ENCODE results near the gene ARNT2.

The ARNT2 gene

DNA sequence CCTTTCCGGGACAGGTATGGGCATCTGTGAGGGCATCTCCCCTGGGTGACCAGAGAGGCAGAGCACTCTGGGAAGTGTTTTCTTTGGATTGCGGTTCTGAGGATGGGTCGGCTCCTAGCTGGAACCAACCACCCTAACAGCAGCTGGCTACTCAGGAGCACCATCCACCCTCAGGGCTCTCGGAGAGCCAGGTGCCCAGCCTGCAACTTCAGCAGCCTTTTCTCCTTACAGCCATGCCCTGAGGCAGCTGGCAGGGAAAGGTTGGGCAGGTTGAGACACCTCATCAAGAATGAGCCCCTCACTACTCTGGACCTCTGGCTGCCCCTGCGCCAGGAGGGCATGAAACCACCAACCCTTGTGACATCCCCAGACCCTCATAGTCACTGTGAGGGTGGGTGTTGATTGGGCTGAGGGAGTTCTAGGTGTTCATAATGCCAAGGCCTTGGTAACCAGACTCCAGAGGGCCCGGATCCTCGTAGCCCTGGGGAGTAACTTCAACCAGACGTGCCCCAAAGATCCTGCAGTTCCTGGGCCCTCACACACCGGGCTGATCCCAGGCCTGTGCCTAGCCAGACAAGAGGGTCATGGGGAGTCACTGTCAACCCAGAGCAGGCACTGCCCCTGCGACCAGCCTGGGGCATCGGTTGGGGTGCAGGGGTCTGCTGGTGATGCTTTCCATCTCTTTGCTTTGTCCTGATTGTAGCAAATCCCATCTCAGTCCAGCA lies 176.5 kb downstream of the ARNT2 start:
- ChIA-PET CTCF (interaction anchor here (0.7 to 1.7 kb wide), 2 partner anchors 13 to 39 kb away, joined by 3 to 5 read pairs; no protein-coding TSS in a partner anchor), POLR2A (no interaction called here)
- over 99% methylated on average over 9 of the region's 11 CpGs for WGBS (ENCODE audit: insufficient coverage)
- Histone ChIP-seq H3K4me1 (ENCODE audit: control extremely low read depth in 1 of 4, control insufficient read depth in 4 of 4, insufficient read depth in 4 of 4, low read length in 3 of 4) (peaks cover 0 to 5% (median 2%) of the 10 kb centered on the region in 4 experiments), H3K27ac (ENCODE audit: insufficient read depth in 1 of 2, low read depth in 1 of 2, low read length in 2 of 2, poor library complexity in 1 of 2, severe bottlenecking in 2 of 2) (no peak overlapping the region), H3K4me3 (ENCODE audit: control insufficient read depth in 1 of 7, extremely low read depth in 1 of 7, insufficient read depth in 4 of 7, low read depth in 2 of 7, low read length in 6 of 7) (no peak overlapping the region), H3K36me3 (ENCODE audit: control insufficient read depth in 4 of 4, insufficient read depth in 4 of 4, low read length in 3 of 4) (no peaks in the 10 kb centered on the region), H3K27me3 (replicated peaks in 2 of 5; ENCODE audit: control insufficient read depth in 4 of 5, insufficient read depth in 5 of 5, low read length in 4 of 5) (peaks cover 0 to 6% (median 0%) of the 10 kb centered on the region in 5 experiments), H3K9me3 (ENCODE audit: control extremely low read depth in 1 of 5, control insufficient read depth in 4 of 5, insufficient read depth in 2 of 5, low read depth in 1 of 5, low read length in 4 of 5) (no peaks in the 10 kb centered on the region)
- DNase-seq: no peak

DNA sequence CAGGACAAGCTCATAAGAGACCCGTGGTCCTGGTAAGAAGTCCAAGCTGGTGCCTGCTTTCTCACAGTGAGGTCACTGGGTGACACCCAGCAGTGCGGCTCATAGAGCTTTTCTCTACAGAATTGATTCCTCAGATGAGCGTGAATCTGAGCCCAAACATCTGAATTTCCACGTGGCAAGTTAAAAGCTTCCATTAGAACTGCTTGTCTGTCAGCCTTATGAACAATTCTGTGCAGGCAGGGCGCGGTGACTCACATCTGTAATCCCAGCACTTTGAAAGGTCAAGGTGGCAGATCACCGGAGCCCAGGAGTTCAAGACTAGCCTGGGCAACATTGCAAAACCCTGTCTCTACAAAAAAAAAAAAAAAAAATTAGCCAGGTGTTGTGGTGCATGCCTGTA lies 177.8 kb downstream of the ARNT2 start:
- no peak for DNase-seq
- CTCF ChIA-PET: no interaction called here
- POLR2A ChIA-PET: no interaction called here
- peaks cover 0 to 5% (median 2%) of the 10 kb centered on the region in 4 experiments for H3K4me1 ChIP-seq (ENCODE audit: control extremely low read depth in 1 of 4, control insufficient read depth in 4 of 4, insufficient read depth in 4 of 4, low read length in 3 of 4)
- H3K4me3 ChIP-seq (ENCODE audit: control insufficient read depth in 1 of 7, extremely low read depth in 1 of 7, insufficient read depth in 4 of 7, low read depth in 2 of 7, low read length in 6 of 7): no peak overlapping the region
- no peaks in the 10 kb centered on the region for H3K36me3 ChIP-seq (ENCODE audit: control insufficient read depth in 4 of 4, insufficient read depth in 4 of 4, low read length in 3 of 4)
- H3K27me3 ChIP-seq (replicated peaks in 2 of 5; ENCODE audit: control insufficient read depth in 4 of 5, insufficient read depth in 5 of 5, low read length in 4 of 5): peaks cover 0 to 6% (median 0%) of the 10 kb centered on the region in 5 experiments
- no peaks in the 10 kb centered on the region for H3K9me3 ChIP-seq (ENCODE audit: control extremely low read depth in 1 of 5, control insufficient read depth in 4 of 5, insufficient read depth in 2 of 5, low read depth in 1 of 5, low read length in 4 of 5)
- H3K27ac ChIP-seq (ENCODE audit: insufficient read depth in 1 of 2, low read depth in 1 of 2, low read length in 2 of 2, poor library complexity in 1 of 2, severe bottlenecking in 2 of 2): no peak overlapping the region
- WGBS (ENCODE audit: insufficient coverage): 93% methylated on average over 5 of the region's 7 CpGs

DNA sequence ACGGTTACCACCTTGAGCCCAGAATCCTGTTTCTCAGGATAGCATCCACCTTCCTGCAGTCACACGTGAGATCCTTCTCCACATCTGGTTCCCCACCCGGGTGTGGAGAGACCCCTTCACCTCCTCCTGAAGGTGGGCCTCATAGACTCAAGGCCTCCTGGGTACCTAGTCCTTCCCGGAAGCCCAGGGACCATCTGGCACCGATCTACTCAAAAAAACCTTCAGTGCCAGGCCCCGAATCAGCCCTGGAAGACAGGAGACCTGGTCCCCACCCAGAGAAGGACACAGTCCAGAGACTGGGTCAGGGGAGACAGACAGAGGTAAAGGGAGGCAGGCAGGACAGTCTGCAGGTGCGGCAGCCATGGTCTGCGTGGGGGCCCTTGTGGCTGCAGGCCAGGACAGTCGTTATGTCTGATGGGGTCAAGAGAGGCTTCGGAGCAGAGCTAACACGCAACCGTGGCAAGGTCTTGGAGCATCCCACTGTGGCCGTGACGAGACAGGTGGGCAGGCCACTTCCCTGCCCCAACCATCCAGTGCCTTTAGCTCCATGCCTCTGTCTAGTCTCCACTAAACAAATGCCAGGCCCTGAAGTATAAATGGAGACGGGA lies 178.7 kb downstream of the ARNT2 start:
- Histone ChIP-seq H3K27ac (ENCODE audit: insufficient read depth in 1 of 2, low read depth in 1 of 2, low read length in 2 of 2, poor library complexity in 1 of 2, severe bottlenecking in 2 of 2) (no peak overlapping the region), H3K4me1 (ENCODE audit: control extremely low read depth in 1 of 4, control insufficient read depth in 4 of 4, insufficient read depth in 4 of 4, low read length in 3 of 4) (peaks cover 0 to 5% (median 2%) of the 10 kb centered on the region in 4 experiments), H3K27me3 (replicated peaks in 2 of 5; ENCODE audit: control insufficient read depth in 4 of 5, insufficient read depth in 5 of 5, low read length in 4 of 5) (peaks cover 0 to 6% (median 0%) of the 10 kb centered on the region in 5 experiments), H3K36me3 (ENCODE audit: control insufficient read depth in 4 of 4, insufficient read depth in 4 of 4, low read length in 3 of 4) (no peaks in the 10 kb centered on the region), H3K9me3 (ENCODE audit: control extremely low read depth in 1 of 5, control insufficient read depth in 4 of 5, insufficient read depth in 2 of 5, low read depth in 1 of 5, low read length in 4 of 5) (no peaks in the 10 kb centered on the region), H3K4me3 (ENCODE audit: control insufficient read depth in 1 of 7, extremely low read depth in 1 of 7, insufficient read depth in 4 of 7, low read depth in 2 of 7, low read length in 6 of 7) (no peak overlapping the region)
- POLR2A ChIA-PET: no interaction called here
- 99% methylated on average over 14 of the region's 15 CpGs for WGBS (ENCODE audit: insufficient coverage)
- DNase-seq: no peak
- CTCF ChIA-PET: no interaction called here

DNA sequence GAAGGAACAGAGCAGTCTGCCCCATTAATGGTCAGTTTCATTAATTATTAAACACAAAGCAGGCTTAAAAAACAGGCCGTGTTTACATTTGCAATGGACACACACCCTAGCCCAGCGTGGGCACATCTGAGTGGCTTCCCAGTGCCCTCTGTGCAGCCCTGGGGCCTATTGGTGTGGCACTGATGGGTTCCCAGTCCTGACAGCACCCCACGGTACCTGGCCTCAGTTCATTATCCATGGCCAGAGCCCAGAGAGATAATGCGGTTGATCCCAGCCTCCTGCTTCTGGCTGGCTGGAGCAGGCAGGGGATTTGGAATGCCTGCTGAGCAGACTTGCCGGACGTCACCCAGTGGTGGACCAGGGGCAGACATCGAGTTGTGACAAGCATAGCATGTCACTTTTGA lies 180.4 kb downstream of the ARNT2 start:
- CTCF ChIA-PET: no interaction called here
- H3K9me3 ChIP-seq (ENCODE audit: control extremely low read depth in 1 of 5, control insufficient read depth in 4 of 5, insufficient read depth in 2 of 5, low read depth in 1 of 5, low read length in 4 of 5): no peaks in the 10 kb centered on the region
- no peak for DNase-seq
- H3K27ac ChIP-seq (ENCODE audit: insufficient read depth in 1 of 2, low read depth in 1 of 2, low read length in 2 of 2, poor library complexity in 1 of 2, severe bottlenecking in 2 of 2): no peak overlapping the region
- H3K4me3 ChIP-seq (ENCODE audit: control insufficient read depth in 1 of 7, extremely low read depth in 1 of 7, insufficient read depth in 4 of 7, low read depth in 2 of 7, low read length in 6 of 7): no peak overlapping the region
- H3K36me3 ChIP-seq (ENCODE audit: control insufficient read depth in 4 of 4, insufficient read depth in 4 of 4, low read length in 3 of 4): no peaks in the 10 kb centered on the region
- POLR2A ChIA-PET: no interaction called here
- WGBS (ENCODE audit: insufficient coverage): 96% methylated on average over 7 of the region's 7 CpGs
- peaks cover 0 to 5% (median 2%) of the 10 kb centered on the region in 4 experiments for H3K4me1 ChIP-seq (ENCODE audit: control extremely low read depth in 1 of 4, control insufficient read depth in 4 of 4, insufficient read depth in 4 of 4, low read length in 3 of 4)
- H3K27me3 ChIP-seq (replicated peaks in 2 of 5; ENCODE audit: control insufficient read depth in 4 of 5, insufficient read depth in 5 of 5, low read length in 4 of 5): peaks cover 0 to 6% (median 0%) of the 10 kb centered on the region in 5 experiments

DNA sequence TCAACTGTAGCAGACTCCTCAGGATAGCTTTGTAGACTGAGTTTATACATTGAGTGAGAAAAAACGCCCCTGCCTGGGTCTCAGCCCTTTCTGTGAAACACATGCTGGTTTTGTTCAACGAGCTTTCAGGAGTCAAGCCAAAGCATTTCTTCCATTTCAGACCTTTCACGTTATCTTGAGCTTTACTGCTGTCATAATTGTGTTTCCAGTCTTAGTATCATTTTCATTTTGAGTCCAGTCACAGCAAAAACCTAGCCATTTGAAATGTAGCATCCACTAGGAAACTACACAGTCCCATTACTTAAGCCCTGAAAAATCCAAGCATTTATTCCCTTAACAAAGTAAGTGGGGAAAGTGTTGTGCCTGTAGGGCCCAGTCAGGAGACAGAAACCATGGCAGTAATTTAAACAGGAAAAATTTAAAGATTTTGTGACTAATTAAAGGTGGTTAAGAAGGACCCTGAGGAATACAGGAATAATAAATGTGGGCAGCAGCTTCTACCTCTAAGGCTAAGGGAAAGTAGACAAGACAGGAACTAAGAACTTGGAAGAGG lies 180.9 kb downstream of the ARNT2 start:
- DNase-seq: no peak
- Histone ChIP-seq H3K27me3 (replicated peaks in 2 of 5; ENCODE audit: control insufficient read depth in 4 of 5, insufficient read depth in 5 of 5, low read length in 4 of 5) (peaks cover 0 to 8% (median 0%) of the 10 kb centered on the region in 5 experiments), H3K27ac (ENCODE audit: insufficient read depth in 1 of 2, low read depth in 1 of 2, low read length in 2 of 2, poor library complexity in 1 of 2, severe bottlenecking in 2 of 2) (no peak overlapping the region), H3K4me3 (ENCODE audit: control insufficient read depth in 1 of 7, extremely low read depth in 1 of 7, insufficient read depth in 4 of 7, low read depth in 2 of 7, low read length in 6 of 7) (no peak overlapping the region), H3K4me1 (ENCODE audit: control extremely low read depth in 1 of 4, control insufficient read depth in 4 of 4, insufficient read depth in 4 of 4, low read length in 3 of 4) (no peaks in the 10 kb centered on the region), H3K9me3 (ENCODE audit: control extremely low read depth in 1 of 5, control insufficient read depth in 4 of 5, insufficient read depth in 2 of 5, low read depth in 1 of 5, low read length in 4 of 5) (no peaks in the 10 kb centered on the region), H3K36me3 (ENCODE audit: control insufficient read depth in 4 of 4, insufficient read depth in 4 of 4, low read length in 3 of 4) (no peaks in the 10 kb centered on the region)
- WGBS (ENCODE audit: insufficient coverage): 97% methylated on average over 3 of the region's 3 CpGs
- POLR2A ChIA-PET: no interaction called here
- CTCF ChIA-PET: no interaction called here

DNA sequence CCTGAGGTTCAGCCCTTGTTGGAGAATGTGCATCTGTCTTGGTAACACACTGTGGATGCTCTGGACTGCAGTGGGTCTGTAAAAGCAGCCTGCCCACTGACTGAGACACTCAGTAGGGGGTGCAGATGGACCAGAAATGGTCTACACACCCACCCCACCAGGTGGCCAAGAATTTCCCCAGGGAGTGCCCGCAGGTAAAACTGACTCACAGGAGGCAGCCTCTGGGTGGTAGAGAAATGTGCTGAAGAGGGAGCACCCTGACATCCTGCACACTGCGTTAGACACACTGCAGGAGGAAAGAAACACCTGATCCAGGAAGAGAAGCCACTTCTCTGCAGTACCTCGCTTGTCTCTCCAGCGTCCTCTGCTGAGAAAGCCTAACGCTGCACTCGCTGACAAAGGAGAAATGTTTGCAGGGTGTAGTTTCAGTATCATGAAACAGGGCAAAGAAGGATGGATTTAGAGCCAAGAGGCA lies 181.4 kb downstream of the ARNT2 start:
- no peak overlapping the region for H3K27ac ChIP-seq (ENCODE audit: insufficient read depth in 1 of 2, low read depth in 1 of 2, low read length in 2 of 2, poor library complexity in 1 of 2, severe bottlenecking in 2 of 2)
- peaks cover 0 to 8% (median 0%) of the 10 kb centered on the region in 5 experiments for H3K27me3 ChIP-seq (replicated peaks in 2 of 5; ENCODE audit: control insufficient read depth in 4 of 5, insufficient read depth in 5 of 5, low read length in 4 of 5)
- H3K4me1 ChIP-seq (ENCODE audit: control extremely low read depth in 1 of 4, control insufficient read depth in 4 of 4, insufficient read depth in 4 of 4, low read length in 3 of 4): peaks cover 0 to 2% (median 0%) of the 10 kb centered on the region in 4 experiments
- 100% methylated on average over 5 of the region's 6 CpGs for WGBS (ENCODE audit: insufficient coverage)
- ChIA-PET POLR2A (no interaction called here), CTCF (no interaction called here)
- DNase-seq: no peak
- no peak overlapping the region for H3K4me3 ChIP-seq (ENCODE audit: control insufficient read depth in 1 of 7, extremely low read depth in 1 of 7, insufficient read depth in 4 of 7, low read depth in 2 of 7, low read length in 6 of 7)
- H3K9me3 ChIP-seq (ENCODE audit: control extremely low read depth in 1 of 5, control insufficient read depth in 4 of 5, insufficient read depth in 2 of 5, low read depth in 1 of 5, low read length in 4 of 5): no peaks in the 10 kb centered on the region
- no peaks in the 10 kb centered on the region for H3K36me3 ChIP-seq (ENCODE audit: control insufficient read depth in 4 of 4, insufficient read depth in 4 of 4, low read length in 3 of 4)

DNA sequence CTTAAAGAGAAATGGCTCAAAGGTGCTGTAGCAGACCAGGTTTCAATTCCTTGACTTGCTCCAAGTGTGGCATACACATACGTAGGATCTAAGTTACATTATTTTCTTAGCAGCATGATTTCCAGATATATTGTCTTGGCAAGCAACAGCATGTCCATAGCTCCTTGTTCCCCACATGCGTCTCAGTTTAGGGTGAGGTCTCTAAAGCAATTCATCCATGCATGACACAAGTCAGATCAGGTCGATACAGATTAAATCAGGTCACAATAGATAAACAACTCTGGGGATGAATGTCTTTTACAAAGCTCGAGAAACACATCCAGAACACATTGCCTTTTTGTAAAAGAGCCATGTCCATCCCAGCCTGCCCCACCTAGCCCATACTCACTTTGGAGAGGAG lies 182.0 kb downstream of the ARNT2 start:
- no peak overlapping the region for H3K4me3 ChIP-seq (ENCODE audit: control insufficient read depth in 1 of 7, extremely low read depth in 1 of 7, insufficient read depth in 4 of 7, low read depth in 2 of 7, low read length in 6 of 7)
- no peaks in the 10 kb centered on the region for H3K36me3 ChIP-seq (ENCODE audit: control insufficient read depth in 4 of 4, insufficient read depth in 4 of 4, low read length in 3 of 4)
- 94% methylated on average over 3 of the region's 4 CpGs for WGBS (ENCODE audit: insufficient coverage)
- ChIA-PET CTCF (interaction anchor here (0.6 to 1.6 kb wide), 2 partner anchors 18 to 23 kb away, joined by 3 read pairs; no protein-coding TSS in a partner anchor), POLR2A (no interaction called here)
- DNase-seq: no peak
- peaks cover 0 to 7% (median 2%) of the 10 kb centered on the region in 4 experiments for H3K4me1 ChIP-seq (ENCODE audit: control extremely low read depth in 1 of 4, control insufficient read depth in 4 of 4, insufficient read depth in 4 of 4, low read length in 3 of 4)
- H3K9me3 ChIP-seq (ENCODE audit: control extremely low read depth in 1 of 5, control insufficient read depth in 4 of 5, insufficient read depth in 2 of 5, low read depth in 1 of 5, low read length in 4 of 5): no peaks in the 10 kb centered on the region
- H3K27me3 ChIP-seq (replicated peaks in 2 of 5; ENCODE audit: control insufficient read depth in 4 of 5, insufficient read depth in 5 of 5, low read length in 4 of 5): peaks cover 0 to 8% (median 0%) of the 10 kb centered on the region in 5 experiments
- H3K27ac ChIP-seq (ENCODE audit: insufficient read depth in 1 of 2, low read depth in 1 of 2, low read length in 2 of 2, poor library complexity in 1 of 2, severe bottlenecking in 2 of 2): no peak overlapping the region
